ENCODE results near the gene SBK2.
"Not testable (repeated sequence)": the region's sequence is repeated elsewhere in the genome, so short reads cannot be mapped to it uniquely, and the experiment has no call there.

The SBK2 gene

DNA sequence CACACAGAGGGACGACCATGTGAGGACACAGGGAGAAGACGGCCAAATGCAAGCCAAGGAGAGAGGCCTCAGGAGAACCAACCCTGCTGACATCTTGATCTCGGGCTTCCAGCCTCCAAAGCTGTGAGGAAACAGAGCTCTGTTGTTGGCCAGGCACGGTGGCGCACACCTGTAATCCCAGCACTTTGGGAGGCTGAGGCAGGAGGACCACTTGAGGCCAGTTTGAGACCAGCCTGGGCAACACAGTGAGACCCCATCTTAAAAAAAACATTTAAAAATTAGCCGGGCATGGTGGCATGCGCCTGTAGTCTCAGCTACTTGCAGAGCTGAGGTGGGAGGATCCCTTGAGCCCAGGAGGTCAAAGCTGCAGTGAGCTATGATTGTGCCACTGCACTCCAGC lies 2.7 kb downstream of the SBK2 start:
- DNase-seq, result not testable (repeated sequence)

DNA sequence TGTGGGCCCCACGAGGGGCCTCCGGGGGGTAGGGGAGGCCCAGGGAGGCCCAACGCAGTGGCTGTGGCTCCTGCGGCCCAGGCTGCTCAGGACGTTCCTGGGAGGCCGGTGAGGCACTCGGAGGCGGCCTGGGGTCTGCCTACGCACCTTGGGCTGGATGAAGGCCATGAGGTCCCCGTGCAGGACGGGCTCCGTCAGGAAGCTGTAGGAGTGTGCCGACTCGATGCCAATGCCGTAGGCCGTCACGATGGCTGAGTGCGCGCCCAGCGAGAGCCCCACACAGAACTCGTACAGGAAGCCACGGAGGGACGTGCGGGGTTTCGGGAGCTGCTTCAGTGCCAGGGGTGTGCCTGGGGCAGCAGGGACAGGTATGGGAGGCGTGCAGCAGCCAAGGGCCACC lies 5.9 kb downstream of the SBK2 start:
- DNase-seq, result peak; percentile 14

DNA sequence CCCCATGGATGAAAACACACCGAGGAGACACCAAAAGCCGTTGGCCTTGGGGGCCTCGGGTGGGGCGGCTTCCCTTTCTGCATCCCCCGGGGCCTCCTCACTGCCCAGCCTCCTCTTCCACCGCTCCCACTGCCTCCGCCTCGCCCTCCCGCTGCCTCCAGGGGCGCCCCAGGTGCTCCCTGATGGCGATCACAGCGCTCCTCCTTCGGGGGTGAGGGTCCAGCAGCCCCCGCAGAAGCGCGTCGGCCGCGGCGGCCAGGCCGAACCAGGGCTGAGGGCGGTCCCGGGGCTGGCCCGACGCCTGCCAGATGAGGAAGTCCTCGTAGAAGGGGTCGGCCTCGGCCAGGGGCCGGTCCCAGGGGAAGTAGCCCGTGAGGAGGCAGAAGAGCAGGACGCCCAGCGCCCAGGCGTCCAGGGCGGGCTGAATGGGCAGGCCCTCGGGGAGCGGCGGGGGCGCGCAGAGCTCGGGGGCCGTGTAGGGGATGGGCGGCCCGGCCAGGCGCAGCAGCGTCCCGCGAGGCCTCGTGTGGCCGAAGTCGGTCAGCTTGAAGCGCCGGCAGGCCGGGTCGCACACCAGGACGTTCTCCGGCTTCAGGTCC lies 7.2 kb downstream of the SBK2 start:
- peak; percentile 13 for DNase-seq

DNA sequence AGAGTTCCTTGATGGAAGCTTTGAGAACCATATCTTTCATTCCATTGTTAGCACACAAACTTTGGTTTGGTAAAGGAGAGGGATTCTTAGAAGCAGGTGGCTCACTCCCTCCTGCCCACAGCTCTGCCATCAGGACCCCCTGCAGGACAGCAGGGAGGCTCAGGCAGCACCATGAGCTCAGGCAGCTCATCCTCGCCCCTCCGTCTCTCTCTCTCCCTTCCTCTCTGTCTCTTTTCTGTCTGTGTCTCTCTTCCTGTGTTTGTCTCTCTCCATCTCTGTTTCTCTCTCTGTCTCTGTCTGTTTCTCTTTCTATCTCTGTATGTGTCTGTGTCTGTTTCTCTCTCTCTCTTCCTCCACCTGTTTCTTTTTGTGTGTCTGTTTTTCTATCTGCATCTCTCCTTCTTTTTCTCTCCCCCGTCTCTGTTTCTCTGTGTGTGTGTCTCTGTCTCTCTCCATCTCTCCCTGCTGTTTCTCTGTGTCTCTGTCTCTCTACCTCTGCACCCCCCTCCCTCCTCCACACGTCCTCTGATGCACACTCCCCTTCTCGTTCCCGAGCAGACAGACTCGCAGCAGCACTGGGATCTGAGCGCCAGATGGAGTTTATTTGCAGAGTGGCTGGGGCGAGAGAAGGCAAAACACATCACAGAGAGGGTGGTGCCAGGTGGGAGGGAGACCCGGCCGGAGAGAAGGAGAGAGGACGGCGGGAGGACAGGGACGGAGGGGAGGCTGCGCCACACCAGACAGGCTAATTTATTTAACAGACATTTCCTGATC lies 8.7 kb downstream of the SBK2 start:
- peak; percentile 40 for DNase-seq

DNA sequence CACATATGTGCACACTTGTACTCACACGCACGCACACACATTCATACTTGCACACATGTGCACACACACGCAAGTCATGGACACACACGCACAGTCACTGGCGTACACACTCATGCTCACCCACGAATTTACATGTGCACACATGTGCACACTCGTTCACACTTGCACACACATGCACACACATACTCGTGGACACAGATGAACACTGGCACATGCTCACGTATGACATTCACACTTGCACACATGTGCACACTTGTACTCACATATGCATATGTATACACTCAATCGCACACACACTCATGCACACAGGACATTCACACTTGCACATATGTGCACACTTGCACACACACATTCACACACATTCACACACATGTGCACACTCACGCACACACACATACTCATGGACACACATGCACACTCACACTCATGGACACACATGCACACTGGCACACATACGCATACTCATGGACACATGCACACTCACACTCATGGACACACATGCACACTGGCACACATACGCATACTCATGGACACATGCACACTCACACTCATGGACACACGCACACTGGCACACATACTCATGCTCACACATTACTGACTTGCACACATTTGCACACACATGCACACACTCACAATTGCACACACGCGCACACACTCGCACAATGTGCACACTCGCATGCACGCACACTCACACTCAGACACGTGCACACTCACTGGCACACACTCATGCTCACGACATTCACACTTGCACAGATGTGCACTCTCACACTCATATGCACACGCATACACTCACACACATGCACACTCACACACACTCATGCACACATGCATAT lies 9.5 kb downstream of the SBK2 start:
- peak; percentile 10 for DNase-seq

DNA sequence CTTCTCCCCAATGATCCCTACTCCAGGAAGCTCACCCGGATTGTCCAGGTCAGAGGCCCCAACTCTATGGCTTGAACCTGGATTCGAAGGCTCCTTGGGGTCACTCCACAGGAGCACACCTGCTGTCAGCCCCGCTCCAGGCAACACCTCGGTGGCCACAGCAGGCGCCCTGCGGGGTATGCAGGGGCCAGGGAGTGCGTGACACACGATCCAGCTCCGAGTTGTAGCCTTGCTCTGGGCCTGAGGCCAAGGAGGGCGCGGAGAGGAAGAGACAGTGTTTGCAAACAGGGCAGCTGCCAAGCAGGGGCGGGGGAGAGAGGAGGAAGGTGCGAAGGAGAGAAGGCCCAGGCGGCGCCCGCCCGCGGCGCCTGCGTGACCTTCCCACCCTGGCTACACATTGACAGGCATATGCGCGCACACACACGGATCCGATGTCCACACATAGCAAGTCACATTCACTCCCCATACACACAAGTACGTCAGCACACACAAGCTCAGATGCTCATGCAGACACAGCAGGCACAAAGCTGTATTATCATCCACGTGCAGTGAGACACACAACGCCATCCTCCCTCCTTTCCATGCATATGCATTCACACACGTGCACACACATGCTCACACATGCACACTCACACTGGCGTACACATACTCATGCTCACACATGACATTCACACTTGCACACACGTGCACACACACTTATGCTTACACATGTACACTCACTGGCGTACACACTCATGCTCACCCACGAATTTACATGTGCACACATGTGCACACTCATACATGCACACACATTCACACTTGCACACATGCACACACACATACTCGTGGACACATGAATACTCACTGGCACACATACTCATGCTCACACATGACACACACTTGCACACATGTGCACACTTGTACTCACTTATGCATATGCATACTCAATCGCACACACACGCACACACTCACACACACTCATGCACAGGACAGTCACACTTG lies 10.4 kb downstream of the SBK2 start:
- DNase-seq, result peak; percentile 85

DNA sequence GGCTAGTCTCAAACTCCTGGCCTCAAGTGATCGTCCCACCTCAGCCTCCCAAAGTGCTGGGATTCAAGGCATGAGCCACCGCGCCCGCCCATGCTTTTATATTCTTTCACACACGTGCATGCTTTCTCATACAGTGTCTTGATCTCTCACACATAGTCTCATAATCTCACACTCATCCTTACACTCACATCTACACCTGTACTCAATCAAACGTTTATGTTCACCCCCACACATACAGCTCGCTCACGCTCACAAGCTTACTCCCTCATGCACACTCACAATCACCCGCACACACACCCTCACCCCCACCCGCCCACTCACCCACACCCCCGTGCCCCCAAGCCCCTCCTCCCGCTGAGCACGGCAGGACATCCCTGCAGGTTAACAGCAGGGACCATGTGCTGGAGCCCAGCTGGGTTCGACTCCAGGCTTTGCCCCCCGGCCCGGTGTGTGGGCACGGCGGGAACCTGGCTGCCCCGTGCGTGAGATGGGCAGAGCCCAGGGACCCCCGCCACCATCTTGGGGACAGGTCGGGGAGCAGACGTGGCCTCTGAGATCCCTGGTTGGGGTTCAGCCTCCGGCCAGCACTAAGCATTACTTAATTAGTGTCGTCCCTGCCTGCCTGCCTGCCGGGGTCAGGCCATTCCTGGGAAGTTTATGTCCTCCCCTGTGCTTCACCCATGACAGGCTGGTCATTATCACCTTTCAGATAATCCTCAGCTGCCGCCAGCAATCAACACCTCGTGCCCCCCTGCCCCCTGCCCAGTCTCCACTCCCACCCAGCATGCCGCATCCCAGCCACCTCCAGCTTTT lies 11.4 kb downstream of the SBK2 start:
- DNase-seq, result peak; percentile 23

DNA sequence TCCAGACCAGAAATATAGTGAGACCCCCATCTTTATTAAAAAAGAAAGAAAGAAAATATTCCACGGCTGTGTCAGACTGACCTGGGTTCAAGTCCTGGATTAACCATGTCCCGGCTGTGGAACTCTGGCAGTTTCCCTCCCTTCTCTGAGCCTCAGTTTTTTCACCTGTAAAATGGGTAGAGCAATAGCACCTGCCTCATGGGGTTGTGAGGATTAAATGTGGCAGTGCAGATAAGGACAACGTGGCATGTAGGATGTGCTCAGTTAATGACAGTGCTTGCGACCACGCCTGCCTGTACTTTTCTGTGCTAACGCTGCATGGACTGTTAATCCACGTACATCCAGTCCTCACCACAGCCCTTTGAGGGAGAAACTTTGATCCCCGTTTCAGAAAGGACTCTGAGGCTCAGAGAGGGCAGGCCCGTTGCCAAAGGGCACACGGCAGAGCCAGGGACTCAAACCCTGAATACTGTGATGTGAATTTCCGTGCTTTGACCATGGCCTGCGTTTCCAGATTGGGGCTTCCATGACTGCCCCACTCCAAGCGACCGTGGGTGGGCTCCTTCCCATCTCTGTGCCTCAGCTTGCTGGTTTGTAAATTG lies 16.1 kb downstream of the SBK2 start:
- peak; percentile 18 for DNase-seq

DNA sequence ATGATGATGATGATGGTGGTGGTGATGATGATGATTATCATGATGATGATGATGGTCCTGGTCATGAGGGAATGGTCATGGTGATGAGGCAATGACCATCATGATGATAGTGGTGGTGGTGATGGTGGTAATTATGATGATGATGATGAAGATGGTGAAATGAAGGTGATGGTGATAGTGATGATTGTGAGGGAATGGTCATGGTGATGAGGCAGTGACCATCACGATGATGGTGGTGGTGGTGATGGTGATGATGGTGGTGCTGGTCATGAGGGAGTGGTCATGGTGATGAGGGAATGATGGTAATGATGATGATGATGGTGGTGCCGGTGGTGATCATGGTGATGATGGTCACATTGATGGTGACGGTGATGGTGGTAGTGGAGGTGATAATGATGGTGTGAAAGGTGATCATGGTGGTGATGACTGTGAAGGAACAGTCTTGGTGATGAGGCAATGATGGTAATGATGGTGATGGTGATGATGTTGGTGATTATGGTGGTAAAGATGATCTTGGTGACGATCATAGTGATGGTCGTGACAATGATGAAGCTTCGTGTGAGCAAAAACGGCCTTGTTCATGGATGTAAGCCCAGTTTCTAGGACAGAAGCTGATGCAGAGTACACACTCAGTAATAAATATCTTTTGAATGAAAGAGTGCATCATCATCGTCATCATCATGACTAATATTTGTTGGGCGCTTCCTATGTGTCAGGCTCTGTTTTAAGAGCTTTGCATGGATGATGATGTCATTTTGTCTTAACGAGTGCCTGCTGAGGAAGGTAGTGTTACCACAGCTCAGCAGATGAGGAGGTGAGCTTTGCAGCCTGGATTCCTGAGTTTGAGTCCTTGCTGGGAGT lies 17.3 kb downstream of the SBK2 start:
- peak; percentile 8 for DNase-seq

DNA sequence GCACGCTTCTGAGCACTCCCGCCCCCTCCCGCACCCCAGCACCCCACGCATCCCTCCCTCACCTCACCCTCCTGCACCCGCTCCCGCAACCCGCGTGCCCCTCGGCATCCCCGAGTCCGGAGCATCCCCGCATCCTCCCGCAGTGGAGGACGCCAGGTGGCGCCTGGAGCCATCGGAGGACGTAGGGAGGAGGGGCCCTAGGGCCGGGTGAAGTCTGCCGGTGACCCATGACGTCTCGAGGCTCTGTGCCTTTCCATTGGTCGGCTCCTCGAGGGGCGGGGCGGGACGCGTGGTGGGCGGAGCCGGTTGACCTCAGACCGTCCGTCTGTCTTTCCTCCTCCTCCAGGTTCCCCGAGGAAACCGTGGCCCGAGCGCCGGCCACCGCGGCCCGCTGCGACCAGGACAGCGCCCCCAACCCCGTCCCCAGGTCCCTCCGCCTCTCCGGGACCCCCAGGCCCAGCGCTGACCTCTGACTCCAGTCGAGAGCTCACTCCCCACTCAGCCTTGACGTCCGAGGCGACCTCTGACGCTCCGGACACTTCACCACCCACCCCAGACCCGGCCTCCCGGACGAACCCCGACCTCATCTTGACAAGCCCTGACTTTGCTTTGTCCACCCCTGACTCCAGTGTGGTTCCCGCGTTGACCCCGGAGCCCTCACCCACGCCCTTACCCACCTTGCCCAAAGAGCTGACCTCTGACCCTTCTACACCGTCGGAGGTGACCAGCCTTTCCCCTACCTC lies 19.9 kb downstream of the SBK2 start:
- peak; percentile 95 for DNase-seq

DNA sequence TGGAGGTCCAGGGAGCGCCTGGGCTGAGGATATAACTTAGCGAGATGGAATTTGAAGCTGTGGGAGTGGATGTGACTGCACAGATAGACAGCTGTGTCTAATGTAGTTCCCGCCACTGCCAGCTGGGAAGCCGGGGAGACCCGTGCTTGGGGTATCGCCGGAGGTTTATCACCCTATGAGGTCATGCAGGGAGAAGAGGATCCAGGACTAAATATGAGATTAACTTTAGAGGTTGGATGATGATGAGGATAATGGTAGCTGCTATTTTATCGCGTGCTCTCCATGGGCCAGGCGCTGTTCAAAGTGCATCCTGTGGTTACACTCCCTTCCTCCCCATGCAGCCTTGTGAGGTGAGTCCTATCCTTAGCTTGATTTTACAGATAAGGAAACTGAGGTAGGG lies 28.8 kb downstream of the SBK2 start:
- DNase-seq, result peak; percentile 8

DNA sequence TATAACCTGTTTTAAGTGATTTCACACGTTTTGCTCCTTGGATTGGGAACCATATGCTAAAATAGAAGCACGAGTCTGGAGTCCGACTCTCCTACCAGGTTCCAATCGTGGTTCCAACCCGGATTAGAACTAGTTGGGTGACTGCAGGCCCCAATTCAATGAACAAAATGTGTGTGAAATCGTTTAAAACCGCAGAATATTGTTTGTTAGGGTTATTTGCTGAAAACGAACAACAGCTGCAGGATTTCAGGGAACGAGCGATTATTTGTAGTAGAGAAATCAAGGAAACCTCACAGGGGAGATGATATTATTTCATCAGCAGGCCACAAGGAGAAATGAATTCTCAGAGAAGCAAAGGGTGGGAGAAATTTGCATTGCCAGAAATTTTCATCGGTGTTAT lies 32.0 kb downstream of the SBK2 start:
- no peak for DNase-seq

DNA sequence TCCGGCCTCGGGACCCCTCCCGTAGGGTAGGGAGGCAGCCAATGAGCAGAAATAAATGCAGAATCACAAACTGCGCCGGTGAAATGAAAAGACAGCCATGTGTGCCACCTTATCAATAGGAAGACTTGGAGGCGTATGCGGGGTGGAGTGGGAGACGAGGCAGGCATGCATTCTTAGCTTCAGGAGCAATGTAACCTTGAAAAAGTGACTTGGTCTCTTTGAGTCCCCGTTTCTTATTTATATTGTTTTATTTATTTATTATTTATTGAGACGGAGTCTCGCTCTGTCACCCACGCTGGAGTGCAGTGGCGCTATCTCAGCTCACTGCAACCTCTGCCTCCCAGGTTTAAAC lies 32.7 kb downstream of the SBK2 start:
- no peak for DNase-seq

DNA sequence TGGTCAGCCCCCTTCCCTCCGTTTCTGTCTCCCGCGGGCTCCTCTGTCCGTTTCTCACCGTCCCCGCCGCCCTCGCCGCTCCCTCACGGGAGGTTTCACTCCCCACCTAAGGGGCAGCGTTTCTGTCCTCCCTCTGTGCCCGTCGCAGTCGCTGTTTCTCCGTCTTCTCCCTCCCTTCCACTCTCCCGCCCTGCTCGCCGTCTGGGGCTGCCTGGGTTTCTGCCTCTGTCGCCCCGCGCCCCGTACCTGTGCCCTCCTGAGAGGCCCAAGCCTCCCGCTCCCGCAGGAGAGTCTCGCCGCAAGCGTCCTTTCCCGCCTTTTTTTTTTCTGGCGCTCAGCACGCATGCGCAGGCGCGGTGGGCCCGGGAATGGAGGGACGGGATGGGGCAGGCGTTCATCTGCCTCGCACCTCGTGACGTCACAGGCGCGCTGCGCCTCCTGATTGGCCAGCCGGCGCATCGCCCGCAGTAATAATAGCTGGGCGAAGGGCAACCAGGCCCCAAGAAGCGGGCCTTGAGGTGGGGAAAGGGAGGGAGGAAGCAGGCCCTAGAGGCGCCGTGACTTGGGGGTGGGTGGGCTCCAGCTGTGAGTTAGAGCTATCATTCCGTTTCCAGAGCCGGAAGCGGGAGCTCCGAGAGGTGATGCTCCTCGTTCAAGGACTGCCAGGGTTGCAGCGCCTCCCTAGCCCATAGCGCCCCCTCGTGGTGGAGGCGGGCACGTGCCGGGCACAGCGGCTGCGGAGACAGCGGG lies 33.3 kb downstream of the SBK2 start:
- peak; percentile 94 for DNase-seq

DNA sequence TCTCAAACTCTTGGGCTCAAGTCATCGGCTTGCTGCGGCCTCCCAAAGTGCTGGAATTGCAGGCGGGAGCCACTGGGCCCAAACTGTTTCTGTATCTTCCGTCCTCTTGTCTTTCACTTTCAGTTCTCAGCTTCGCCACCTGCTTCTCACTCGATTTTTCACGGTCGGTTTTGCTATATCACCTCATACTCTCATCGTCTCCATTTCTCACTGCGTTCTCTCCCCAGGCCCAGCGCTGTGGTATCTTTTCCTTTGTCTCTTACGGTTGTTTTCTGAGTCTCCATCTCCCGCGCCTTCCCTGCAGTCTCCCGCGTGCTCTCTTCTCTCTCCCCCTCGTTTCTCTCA lies 33.8 kb downstream of the SBK2 start:
- no peak for DNase-seq

DNA sequence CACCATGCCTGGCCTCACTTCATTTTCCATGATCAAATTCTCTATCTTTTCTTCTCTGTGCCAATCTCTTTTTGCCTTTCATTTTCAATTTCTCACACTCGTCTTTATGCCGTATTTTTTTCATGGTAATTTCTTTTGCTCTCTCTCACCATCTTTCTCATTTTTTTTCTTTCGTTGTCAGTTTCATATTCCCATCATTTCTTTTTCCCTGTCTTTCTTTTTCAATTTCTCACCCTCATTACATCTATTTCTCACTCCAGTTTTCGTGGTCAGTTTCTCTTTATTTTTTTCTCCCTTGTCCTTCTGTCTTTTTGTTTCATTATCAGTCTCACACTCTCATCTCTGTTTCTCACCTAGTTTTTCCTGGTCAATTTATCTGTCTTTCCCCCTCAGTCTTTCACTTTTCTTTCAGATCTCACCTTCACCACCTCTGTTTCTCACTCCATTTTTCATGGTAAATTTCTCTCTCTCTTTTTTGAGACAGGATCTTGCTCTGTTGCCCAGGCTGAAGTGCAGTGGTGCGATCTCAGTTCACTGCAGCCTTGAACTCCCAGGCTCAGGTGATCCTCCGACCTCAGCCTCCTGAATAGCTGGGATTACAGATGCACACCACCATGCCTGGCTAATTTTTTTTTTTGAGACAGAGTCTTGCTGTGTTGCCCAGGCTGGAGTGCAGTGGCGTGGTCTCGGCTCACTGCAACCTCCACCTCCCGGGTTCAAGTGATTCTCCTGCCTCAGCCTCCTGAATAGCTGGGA lies 34.6 kb downstream of the SBK2 start:
- no peak for DNase-seq

DNA sequence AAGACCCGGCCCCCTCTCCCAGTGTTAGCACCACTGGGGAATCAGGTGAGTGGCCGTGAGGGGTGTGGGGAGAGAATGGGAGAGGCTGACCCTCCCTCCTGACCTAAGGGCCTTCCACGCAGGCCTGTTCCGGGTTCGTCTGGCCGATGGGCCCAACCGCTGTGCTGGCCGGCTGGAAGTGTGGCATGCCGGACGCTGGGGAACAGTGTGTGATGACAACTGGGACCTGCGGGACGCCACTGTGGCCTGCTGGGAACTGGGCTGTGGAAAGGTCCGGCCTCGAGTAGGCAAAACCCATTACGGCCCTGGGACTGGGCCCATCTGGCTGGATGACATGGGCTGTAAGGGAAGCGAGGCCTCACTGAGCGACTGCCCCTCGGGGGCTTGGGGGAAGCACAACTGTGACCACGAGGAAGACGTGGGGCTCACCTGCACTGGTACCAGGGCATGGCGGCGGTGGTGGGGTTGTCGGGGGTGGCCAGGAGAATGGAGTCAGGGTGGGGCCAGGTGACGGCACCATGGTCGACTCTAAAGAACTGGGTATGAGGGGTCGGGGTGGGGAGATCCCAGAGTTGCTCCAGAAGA lies 36.5 kb downstream of the SBK2 start:
- DNase-seq, result no peak

All from femur (tissue), 1 donor.